HG03175 (cell line): ENCODE data around the gene FECH.
"Not testable (repeated sequence)": the region's sequence is repeated elsewhere in the genome, so short reads cannot be mapped to it uniquely, and the experiment has no call there.

ENCODE experiments used
- ATAC-seq: cut with Tn5 transposase; IDR thresholded peaks from one replicate; pipeline ENCODE4 v1.9.1; 2021; ENCODE audit warnings: mild to moderate bottlenecking, moderate library complexity; ENCODE audit not compliant: unreplicated experiment

The FECH gene

GRCh38 chr18:57533868-57534510 lies 52.5 kb downstream of the FECH start:
- ATAC-seq: no peak

- ATAC-seq: no peak
Measured at GRCh38 chr18:57533006-57533867, 53.3 kb downstream of the FECH start.

- ATAC-seq: no peak
Measured at GRCh38 chr18:57529151-57529550, 57.4 kb downstream of the FECH start.

GRCh38 chr18:57527556-57528229 lies 58.8 kb downstream of the FECH start:
- ATAC-seq: no peak

GRCh38 chr18:57523171-57523956 lies 63.1 kb downstream of the FECH start:
- peak; percentile 77 for ATAC-seq

- not testable (repeated sequence) for ATAC-seq
Measured at GRCh38 chr18:57522348-57522747, 64.2 kb downstream of the FECH start.

GRCh38 chr18:57519668-57520424 lies 66.7 kb downstream of the FECH start:
- ATAC-seq: no peak

GRCh38 chr18:57518533-57518932 lies 68.0 kb downstream of the FECH start:
- ATAC-seq: no peak

- ATAC-seq: no peak
Measured at GRCh38 chr18:57516056-57516455, 70.4 kb downstream of the FECH start.

GRCh38 chr18:57505231-57505630 lies 81.3 kb downstream of the FECH start:
- ATAC-seq: no peak

GRCh38 chr18:57502624-57503023 lies 83.9 kb downstream of the FECH start:
- ATAC-seq: no peak

GRCh38 chr18:57498682-57499256 lies 87.7 kb downstream of the FECH start:
- ATAC-seq: no peak
